SHP77 (cell line): Measurements from ENCODE around the gene MAN2A2.
"Not testable (repeated sequence)": the region's sequence is repeated elsewhere in the genome, so short reads cannot be mapped to it uniquely, and the experiment has no call there.

Experiments used
- DNase-seq, 2 experiments: peaks; one replicate each; lab custom pipeline; 2025; lab: John Stamatoyannopoulos, UW

The MAN2A2 gene

DNA sequence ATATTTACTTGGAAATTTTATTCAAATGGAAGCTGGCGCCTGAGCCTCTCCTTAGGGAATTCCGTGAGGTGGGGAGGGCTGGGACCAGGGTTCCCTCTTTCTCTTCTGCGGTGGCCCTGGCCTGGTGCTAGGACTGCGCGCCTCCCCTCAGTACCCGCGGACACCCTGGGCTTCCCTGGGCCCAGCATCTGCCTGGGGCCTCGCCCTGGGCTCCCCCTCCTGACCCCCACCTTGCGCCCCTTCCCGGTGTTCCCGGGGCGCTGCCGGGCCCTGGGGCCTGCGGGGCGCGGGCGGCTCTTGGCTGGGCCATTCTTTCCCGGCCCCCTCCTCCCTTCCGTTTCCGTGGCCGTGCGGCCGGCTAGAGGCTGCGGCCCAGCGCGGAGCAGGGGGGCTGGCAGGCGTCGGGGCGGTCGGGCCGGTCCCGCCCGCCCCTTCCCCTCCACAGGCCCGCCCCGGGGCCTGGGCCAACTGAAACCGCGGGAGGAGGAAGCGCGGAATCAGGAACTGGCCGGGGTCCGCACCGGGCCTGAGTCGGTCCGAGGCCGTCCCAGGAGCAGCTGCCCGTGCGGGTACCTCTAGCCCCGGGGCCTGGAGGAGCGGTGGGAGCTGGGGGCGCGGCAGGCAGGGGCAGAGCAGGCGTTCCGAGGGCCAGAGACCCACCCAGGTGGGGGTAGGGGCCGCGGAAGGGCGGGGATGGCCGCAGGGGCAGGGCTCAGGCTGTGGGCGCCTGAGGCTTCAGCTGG lies 19.0 kb upstream of the MAN2A2 start, which contains the start of gene FES:
Gene FES (plus strand): TSS at position 529 of the 743 bp plus-strand sequence. CDS start 542 bp downstream, outside the sequence.
- DNase-seq, result no peak

DNA sequence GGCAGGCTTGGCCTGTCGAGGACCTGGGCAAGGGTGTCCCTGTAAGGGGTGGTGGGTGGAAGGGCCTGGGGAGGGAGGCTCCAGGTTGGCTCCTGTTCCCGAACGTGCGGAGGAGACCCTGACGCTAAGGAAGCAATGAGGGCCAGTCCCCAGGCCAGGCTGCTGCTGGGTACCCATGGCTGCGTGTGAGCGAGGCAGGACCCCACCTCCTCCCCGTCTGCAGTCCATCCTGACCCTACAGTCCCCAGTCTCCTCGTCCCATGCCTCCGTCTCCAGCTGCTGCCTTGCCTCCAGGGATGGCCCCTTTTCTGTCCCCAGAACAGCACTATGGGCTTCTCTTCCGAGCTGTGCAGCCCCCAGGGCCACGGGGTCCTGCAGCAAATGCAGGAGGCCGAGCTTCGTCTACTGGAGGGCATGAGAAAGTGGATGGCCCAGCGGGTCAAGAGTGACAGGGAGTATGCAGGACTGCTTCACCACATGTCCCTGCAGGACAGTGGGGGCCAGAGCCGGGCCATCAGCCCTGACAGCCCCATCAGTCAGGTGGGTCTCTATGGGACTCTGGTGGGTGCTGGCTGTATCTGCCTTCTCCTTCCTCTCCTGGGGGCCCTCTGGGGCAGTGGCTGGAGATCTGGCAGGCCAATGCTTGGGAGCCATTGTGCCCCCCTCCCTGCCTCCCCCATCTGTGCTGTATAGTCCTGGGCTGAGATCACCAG lies 18.2 kb upstream of the MAN2A2 start:
- DNase-seq, result no peak

GRCh38 chr15:90885432-90886290 lies 17.4 kb upstream of the MAN2A2 start:
- peak; percentile 46 for DNase-seq

DNA sequence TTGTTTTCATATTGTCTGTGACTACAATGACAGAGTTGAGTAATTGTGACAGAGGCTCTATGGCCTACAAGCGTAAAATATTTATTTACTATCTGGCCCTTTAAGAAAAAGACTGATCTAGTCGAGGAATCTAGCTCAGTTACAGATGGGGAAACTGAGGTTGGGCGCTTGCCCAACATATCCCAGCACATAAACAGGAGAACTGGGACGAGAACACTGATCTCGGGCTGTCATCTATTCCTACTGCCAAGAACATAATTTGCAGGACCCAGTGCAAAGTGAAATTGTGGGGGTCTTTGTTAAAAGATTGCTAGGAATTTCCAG lies 16.8 kb upstream of the MAN2A2 start:
- no peak for DNase-seq

DNA sequence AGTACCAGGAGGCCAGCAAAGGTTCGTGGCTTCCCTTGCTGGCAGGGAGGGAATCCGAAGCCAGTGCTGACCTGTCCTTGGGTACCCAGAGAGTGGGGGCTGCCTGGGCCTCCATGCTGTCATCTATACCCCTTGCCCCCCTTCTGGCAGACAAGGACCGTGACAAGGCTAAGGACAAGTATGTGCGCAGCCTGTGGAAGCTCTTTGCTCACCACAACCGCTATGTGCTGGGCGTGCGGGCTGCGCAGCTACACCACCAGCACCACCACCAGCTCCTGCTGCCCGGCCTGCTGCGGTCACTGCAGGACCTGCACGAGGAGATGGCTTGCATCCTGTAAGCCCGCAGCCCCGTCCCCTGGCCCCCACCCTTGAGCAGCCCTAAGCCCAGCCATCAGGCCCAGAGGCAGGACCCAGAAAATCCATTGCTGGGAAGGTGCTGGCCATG lies 16.0 kb upstream of the MAN2A2 start:
- no peak for DNase-seq

- no peak for DNase-seq
Measured at GRCh38 chr15:90889313-90889730, 13.8 kb upstream of the MAN2A2 start.

GRCh38 chr15:90889736-90890456 lies 13.2 kb upstream of the MAN2A2 start:
- no peak for DNase-seq

GRCh38 chr15:90890839-90891238 lies 12.3 kb upstream of the MAN2A2 start:
- DNase-seq, result no peak

DNA sequence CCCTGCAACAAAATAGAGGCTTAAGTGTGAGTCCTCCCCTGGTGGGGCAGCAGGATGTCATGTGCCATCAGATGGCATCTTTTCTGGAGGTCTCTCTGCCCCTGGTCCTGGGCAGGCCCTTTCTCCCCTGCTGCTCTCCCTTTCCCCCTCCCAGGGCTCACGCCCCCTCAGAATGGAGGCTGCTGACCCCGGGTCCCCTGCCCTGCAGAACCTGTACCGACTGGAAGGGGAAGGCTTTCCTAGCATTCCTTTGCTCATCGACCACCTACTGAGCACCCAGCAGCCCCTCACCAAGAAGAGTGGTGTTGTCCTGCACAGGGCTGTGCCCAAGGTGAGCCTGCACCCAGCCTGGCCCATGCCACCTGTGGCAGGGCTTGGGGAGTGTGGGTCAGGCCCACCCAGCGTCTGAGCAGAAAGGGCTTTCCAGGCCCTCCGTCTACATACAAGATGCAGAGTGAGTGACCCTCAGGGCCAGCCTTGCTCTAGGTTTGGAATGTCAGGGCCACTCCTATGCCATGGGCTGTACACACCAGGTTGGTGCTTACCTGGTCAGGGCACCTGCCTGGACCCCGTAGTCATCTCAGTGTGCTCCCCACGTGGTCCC lies 11.7 kb upstream of the MAN2A2 start:
- no peak for DNase-seq

GRCh38 chr15:90892023-90892422 lies 11.1 kb upstream of the MAN2A2 start:
- DNase-seq, result no peak

DNA sequence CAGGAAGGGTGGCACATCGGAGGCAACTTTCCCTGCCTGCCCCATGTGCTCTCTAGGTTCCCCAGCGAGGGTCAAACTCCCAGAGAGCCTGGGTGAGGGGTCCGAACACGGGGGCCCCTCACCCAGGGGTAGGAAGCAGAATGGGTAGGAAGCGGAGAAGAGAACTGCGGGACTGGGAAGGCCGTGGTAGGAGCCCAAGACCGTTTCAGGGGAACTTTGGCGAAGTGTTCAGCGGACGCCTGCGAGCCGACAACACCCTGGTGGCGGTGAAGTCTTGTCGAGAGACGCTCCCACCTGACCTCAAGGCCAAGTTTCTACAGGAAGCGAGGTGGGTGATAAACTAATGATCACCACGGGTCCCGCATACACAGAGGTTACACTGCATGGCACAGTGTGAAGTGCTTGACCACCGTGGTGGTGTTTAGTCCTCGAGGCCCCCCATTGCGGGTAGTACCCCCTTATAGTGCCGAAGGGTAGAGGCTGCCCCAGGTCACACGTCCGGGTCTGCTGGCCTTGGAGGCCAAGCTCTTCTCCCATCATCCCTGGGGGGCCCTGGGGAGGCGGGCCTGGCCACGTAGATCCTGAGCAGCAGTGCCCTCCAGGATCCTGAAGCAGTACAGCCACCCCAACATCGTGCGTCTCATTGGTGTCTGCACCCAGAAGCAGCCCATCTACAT lies 10.5 kb upstream of the MAN2A2 start:
- no peak for DNase-seq

- peak; percentile 70 to 80 for DNase-seq
Measured at GRCh38 chr15:90893175-90894090, 9.7 kb upstream of the MAN2A2 start.

GRCh38 chr15:90895571-90896117 lies 7.5 kb upstream of the MAN2A2 start:
- DNase-seq, result peak; percentile 65 to 77

DNA sequence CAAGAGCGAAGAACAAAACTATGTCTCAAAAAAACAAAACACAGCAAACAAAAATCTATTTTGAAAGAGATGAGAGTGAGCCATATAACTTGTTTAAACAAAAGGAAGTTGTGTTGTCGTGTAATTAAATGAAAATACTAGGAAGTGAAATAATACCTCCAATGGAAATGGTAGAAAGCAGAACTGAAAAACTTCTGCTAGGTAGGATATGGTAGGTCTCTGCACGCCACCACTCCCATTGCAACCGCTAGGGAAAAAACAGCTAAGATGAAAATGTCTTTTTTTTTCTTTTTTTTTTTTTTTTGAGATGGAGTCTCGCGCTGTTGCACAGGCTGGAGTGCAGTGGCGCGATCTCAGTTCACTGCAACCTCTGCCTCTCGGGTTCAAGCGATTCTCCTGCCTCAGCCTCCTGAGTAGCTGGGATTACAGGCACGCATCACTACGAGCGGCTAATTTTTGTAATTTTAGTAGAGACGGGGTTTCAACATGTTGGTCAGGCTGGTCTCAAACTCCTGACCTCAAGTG lies 5.9 kb upstream of the MAN2A2 start:
- not testable (repeated sequence) for DNase-seq

DNA sequence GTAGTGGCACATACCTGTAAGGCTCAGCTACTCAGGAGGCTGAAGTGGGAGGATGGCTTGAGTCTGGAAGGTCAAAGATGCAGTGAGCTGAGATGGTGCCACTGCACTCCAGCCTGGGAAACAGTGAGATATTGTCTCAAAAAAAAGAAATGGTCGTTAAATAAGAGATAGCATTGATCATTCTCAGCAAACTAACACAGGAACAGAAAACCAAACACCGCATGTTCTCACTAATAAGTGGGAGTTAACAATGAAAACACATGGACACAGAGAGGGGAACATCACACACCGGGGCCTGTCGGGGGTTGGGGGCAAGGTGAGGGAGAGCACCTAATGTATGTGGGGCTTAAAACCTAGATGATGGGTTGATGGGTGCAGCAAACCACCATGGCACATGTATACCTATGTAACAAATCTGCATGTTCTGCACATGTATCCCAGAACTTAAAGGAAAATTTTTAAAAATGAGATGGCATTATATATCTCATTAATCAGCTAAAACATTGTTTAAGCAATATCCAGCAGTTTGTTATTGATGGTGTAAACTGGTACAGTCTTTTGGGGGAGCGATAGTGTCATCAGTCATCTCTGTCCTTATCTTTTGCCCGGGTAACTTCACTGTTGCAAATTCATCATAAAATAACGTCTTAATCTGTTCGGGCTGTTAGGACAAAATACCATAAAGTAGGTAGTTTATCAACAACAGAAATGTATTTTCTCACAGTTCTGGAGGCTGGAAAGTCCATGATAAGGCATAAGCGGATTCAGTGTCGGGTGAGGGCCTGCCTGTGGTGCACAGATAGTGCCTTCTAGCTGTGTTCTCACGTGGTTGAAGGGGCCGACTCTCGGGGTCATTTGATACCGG lies 1.7 kb upstream of the MAN2A2 start:
- peak in 1 of 2 experiments; percentile 41 for DNase-seq

GRCh38 chr15:90902040-90902839 lies 862 bp upstream of the MAN2A2 start:
- peak; percentile 68 to 83 for DNase-seq
